ENCODE results near the gene STK32B.
"Not testable (repeated sequence)": the region's sequence is repeated elsewhere in the genome, so short reads cannot be mapped to it uniquely, and the experiment has no call there.

GRCh38 chr4:5175836-5176235 is 124.6 kb downstream of the STK32B start:
- not testable (repeated sequence) for TF ChIP-seq CTCF (IDR thresholded peaks at IDR 0.05); TCF7L2 (IDR thresholded peaks at IDR 0.05; ENCODE audit: low read depth, low read length); REST (IDR thresholded peaks at IDR 0.05; ENCODE audit: insufficient read depth in 1 of 2, low read depth in 2 of 2, low read length in 1 of 2); SIN3A (IDR thresholded peaks at IDR 0.05; ENCODE audit: borderline replicate concordance, insufficient read depth, low read depth, low read length); POLR2AphosphoS5 (IDR thresholded peaks at IDR 0.05; ENCODE audit: low read depth, low read length)

Measured in Panc1 (cell line).